Measurements from ENCODE around the gene IGFBP5. TPM values are rescaled to one million over a fixed set of nuclear protein-coding genes. Genes with fewer than 3 reads are reported as not detected.

The IGFBP5 gene
- total and polyA plus RNA-seq, 10 of the 15 experiments (the other 5 are each of a cell fraction or from before 2014, with no cell fraction given), result 2.8 TPM; not detected in 9

DNA sequence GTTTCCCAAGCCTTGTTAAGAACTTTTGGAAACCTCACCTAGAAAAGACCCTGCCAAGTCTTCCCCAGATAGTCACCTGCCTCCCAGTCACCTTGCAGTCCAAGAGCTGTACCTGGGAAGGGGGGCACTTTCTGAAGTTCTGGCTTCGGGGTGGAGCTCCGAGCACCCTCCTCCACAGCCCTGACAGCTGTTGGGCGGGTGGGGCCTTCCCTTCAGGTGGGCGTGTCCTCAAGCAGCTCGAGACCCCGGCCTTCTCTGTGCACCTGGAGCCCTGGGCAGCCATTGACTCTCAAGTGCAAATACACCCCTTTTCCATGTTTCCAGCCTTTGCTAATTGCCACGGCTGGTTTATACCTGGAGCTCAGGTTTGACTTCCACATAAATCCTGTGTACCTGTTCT lies 37.0 kb upstream of the IGFBP5 start:
- BruUV-seq (replicated peaks), result no TSS peak
- RAD21 ChIA-PET (ENCODE audit: unreplicated experiment), result no interaction called here
- in situ Hi-C loops (cut with MboI), result no loop called here
- TF ChIP-seq KAT2A (conservative IDR thresholded peaks at IDR 0.05; ENCODE audit: control insufficient read depth, low read depth, low read length), result no peak
- TF ChIP-seq ZNF687 (IDR thresholded peaks at IDR 0.05), result no peak
- TF ChIP-seq CHD1 (IDR thresholded peaks at IDR 0.05; ENCODE audit: low read depth, low read length), result no peak
- TF ChIP-seq SP1 (IDR thresholded peaks at IDR 0.05; ENCODE audit: low read depth, low read length), result no peak
- no peak for TF ChIP-seq CBX5 (IDR thresholded peaks at IDR 0.05; ENCODE audit: low read depth)
- no peak for TF ChIP-seq NR2C1 (IDR thresholded peaks at IDR 0.05)
- no peak for TF ChIP-seq PRDM15 (CRISPR knock-in tag; IDR thresholded peaks at IDR 0.05)
- no peak for TF ChIP-seq ETV6 (conservative IDR thresholded peaks at IDR 0.05 in 1 of 2, IDR thresholded peaks at IDR 0.05 in 1 of 2; ENCODE audit: borderline replicate concordance in 1 of 2, low read depth in 1 of 2)
- TF ChIP-seq POLR2AphosphoS2 (IDR thresholded peaks at IDR 0.05; ENCODE audit: low read depth, low read length), result no peak
- TF ChIP-seq ZBTB4 (CRISPR knock-in tag; IDR thresholded peaks at IDR 0.05), result no peak
- no peak for TF ChIP-seq ZZZ3 (IDR thresholded peaks at IDR 0.05; ENCODE audit: control insufficient read depth, insufficient read length, low read depth)
- no peak for TF ChIP-seq GABPA (IDR thresholded peaks at IDR 0.05; ENCODE audit: low read depth)
- TF ChIP-seq CBFB (IDR thresholded peaks at IDR 0.05; ENCODE audit: low read depth), result no peak
- TF ChIP-seq PML (IDR thresholded peaks at IDR 0.05; ENCODE audit: low read length), result no peak
- TF ChIP-seq ZNF207 (IDR thresholded peaks at IDR 0.05; ENCODE audit: borderline replicate concordance), result no peak

More for the DNA sequence above, 37.0 kb upstream of the IGFBP5 start:
- Histone ChIP-seq H3K79me2 (ENCODE audit: control insufficient read depth, insufficient read depth, low read length) (no peaks in the 10 kb centered on the region), H3K4me3 (no peak overlapping the region), H2AFZ (ENCODE audit: control insufficient read depth, low read depth, low read length) (no peak overlapping the region), H3K4me1 (ENCODE audit: control insufficient read depth, insufficient read depth, low read length) (no peaks in the 10 kb centered on the region), H4K20me1 (ENCODE audit: control insufficient read depth, insufficient read depth) (no peaks in the 10 kb centered on the region), H3K27me3 (replicated peaks in 1 of 2; ENCODE audit: control insufficient read depth in 2 of 2, insufficient read depth in 2 of 2, low read length in 1 of 2) (peaks cover 0 to 5% of the 10 kb centered on the region in 2 experiments; a peak in 2 of 4 replicates), H3K9ac (ENCODE audit: control insufficient read depth, insufficient read depth, low read length) (no peak overlapping the region), H3K9me3 (replicated peaks; ENCODE audit: control insufficient read depth, insufficient read depth, low read length) (no peaks in the 10 kb centered on the region), H3K36me3 (ENCODE audit: control insufficient read depth in 2 of 2, insufficient read depth in 2 of 2, low read length in 1 of 2) (no peaks in the 10 kb centered on the region), H3K4me2 (ENCODE audit: control insufficient read depth, insufficient read depth) (no peak overlapping the region), H3K27ac (ENCODE audit: control insufficient read depth, insufficient read depth) (no peak overlapping the region)
- ATAC-seq, result no peak
- intact Hi-C loops (cut with micrococcal nuclease; ENCODE audit: unreplicated experiment), result no loop called here
- POLR2A ChIA-PET, result no interaction called here
- 18% methylated on average over 7 of the region's 7 CpGs for WGBS (ENCODE audit: insufficient coverage, insufficient replicate concordance, low lambda C conversion rate, missing lambda C conversion rate)
- SMC1A ChIA-PET (ENCODE audit: uncharacterized antibody, unreplicated experiment), result no interaction called here
- no peak for FAIRE-seq
- no peak for DNase-seq (ENCODE audit: low read depth, low spot score)
- CTCF ChIA-PET, result no interaction called here

All from GM12878 (cell line).